NOMO-1 treated with dmso at 0.1 percent for 144 hours (cell line): ENCODE results near the gene STRIP2.
"Not testable (repeated sequence)": the region's sequence is repeated elsewhere in the genome, so short reads cannot be mapped to it uniquely, and the experiment has no call there.

Source experiments
- DNase-seq: peaks from one replicate; lab custom pipeline; 2025; ENCODE audit not compliant: unreplicated experiment; lab: John Stamatoyannopoulos, UW

Gene STRIP2

DNA sequence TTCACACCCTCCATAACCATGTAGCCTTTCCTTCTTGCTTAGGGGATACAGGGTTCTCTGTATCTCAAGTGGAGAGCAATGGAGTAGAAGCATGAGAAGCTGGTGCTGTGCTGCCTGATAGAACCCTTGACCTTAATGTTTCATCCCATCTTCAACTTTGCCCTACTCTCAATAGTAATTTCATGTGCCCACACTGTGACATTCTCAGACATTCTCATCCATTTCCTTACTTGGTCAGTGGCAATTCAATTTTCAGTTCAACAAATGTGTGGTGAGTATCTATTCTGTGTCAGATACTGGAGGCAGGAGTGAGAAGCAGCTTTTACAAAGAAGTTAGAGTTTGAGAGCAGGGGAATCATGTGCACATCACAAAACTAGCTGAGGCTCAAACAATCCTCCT lies 16.1 kb downstream of the STRIP2 start:
- no peak for DNase-seq

DNA sequence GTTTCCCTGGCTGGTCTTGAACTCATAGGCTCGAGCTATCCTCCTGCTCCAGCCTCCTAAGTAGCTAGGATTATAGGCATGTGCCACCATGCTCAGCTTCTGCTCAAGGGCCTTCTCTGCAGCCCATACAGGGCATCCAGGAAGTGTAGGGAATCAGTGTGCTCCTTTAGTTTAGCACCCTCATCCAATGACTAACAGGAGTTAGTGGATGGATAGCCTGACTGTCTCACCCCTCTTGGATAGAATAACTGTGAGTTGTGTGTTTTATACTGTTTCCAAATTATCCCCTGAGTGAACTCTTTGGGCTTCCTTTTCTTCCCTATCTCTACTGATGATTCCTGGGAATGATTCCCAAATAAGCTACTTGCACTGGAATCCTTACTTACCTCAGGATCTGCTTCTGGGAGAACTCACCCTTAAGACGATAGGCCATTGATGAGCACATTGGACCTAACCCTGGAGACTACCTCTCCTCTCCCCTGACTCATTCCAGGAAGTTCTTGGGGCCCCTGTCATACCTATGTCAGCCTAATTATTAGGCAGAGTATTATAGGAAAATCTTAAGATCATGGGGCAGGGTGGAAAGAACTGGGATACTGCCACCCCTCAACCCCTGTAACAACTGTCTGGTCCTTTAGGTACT lies 18.5 kb downstream of the STRIP2 start:
- no peak for DNase-seq

DNA sequence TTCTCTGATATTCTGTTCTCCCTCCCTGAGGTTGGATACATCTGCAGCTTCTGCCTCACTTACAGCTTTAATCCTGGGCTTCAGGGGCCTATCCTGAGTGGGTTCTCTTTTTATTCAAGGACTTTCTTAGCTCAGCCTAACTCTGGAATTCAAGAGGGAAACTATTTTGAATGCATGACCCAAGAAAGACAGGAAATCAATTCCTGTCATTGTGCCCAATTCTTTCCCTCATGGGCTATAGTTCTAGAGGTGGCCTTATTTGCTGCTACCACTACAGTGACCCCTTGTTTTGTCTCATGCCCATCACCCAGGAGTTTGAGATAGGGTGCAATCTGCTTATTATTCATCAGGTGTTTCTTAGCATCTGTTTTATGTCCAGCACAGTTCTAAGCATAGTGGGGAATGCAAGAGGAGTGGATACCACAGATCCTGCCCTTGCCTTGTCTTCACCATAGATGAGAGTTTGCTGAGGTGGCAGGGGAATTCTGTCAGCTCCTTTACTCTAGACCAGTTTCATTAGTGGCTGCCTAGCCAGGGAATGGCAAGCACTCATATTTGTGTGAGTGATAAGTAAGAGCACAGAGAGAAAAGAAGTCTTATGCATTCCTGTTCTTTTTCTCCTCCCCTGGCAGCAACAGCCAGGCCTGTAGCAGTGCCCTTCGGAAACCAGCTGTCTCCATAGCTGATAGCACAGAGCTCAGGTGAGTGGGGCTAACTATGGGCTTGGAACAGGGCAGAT lies 19.4 kb downstream of the STRIP2 start:
- no peak for DNase-seq

DNA sequence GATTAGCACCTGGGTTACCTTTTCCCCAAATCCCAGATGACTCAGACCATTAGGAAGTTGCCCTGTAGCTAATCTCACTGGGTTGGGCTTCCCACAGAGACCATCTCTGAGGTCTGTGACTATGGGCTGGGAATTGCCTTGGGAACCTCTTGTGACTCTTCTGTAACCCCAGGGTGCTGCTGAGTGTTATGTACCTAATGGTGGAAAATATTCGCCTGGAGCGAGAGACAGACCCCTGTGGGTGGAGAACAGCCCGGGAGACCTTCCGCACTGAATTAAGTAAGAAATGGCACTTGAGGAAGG lies 20.0 kb downstream of the STRIP2 start:
- no peak for DNase-seq

DNA sequence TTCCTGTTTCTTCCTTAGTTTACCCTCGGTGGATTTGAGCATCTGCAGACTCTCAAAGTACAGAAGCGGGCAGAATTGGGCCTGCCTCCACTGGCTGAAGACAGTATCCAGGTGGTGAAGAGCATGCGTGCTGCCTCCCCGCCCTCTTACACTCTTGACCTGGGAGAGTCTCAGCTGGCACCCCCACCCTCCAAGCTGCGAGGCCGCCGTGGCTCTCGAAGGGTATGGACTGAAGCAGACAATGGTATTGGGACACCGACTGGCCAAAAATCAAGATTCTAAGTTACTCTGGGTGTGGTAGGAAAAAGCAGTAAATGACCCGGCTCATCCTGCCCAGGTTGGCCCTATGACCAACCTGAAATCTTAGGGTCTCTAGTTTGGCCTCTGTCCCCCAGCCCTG lies 22.2 kb downstream of the STRIP2 start:
- no peak for DNase-seq

DNA sequence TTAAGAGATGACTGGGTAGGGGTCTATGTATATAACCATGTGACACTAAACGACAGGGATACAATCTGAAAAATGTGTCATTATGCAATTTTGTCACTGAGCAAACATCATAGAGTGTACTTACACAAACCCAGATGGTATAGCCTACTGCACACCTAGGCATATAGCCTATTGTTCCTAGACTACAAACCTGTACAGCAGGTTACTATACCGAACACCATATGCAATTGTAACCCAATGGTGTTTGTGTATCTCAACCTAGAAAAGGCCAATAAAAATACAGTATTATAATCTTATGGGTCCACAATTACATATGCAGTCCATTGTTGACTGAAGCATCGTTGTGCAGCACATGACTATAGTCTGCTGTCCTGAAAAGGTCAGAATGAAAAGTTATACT lies 22.9 kb downstream of the STRIP2 start:
- no peak for DNase-seq

DNA sequence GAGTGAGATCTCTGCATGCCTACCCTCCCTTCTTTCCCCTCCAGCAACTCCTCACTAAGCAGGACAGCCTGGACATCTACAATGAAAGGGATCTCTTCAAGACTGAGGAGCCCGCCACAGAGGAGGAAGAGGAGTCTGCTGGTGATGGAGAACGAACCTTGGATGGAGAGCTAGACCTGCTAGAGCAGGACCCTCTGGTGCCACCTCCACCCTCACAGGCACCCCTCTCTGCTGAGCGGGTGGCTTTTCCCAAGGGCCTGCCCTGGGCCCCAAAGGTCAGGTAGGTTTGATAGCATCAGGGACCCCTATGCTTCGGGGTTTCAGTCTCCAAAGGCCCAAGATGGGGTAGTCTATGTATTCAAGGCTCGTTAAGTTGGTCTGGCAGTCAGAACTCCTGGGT lies 23.9 kb downstream of the STRIP2 start:
- DNase-seq, result no peak

DNA sequence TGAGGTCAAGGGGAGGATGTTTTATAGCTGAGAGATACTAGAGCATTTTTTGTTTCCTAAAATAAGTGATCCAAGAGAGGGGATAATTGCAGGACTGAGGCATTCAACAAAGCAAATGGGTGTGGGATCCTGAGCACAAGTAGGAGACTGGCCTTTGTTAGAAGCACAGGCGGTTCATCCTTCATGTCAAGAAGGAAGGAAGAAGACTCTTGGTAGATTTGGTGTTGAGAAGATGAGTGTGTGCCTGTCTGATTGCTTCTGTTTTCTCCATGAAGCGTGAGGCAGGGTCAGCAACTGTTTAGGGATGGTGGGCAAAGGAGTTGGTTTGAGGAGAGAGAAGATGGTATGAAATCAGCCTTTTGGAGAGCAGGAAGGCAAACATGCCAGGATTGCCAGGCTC lies 27.6 kb downstream of the STRIP2 start:
- no peak for DNase-seq

DNA sequence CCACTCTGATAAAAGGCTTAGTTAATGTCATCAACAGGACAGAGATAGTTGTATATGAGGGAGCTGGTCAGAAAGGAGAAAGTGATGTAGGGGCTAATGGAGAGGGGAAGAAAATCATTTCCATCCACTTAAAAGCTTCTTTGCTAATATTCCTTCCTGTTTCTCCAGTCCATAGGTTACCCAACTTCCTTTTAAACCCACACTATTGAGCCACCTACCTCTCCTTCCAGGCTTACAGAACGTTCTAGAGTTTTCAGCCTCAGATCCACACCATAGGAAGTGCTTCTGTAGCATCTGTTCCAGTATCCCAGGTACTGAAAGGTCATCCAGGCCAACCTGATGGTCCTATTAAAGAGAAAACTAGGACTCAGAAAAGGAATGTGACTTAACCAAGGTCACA lies 28.2 kb downstream of the STRIP2 start:
- no peak for DNase-seq

DNA sequence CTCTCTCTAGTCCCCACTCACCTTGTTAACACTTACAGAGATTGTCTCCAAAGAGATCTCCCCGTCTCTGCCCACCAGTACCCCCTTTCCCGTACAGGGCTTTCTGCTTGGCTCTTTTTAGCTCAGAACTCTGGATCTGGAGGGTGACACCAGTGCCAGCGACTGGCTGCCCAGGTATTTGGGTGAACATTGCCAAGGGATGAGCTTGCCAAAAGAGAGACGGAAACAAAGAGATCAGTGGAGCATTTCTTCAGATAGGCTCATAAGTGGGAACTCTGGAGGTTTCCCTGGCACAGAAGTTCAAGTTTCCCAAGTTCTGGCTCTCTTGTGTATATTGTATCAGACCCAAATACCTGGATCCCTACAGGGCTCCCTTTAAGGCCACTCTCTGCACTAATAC lies 30.0 kb downstream of the STRIP2 start:
- no peak for DNase-seq

DNA sequence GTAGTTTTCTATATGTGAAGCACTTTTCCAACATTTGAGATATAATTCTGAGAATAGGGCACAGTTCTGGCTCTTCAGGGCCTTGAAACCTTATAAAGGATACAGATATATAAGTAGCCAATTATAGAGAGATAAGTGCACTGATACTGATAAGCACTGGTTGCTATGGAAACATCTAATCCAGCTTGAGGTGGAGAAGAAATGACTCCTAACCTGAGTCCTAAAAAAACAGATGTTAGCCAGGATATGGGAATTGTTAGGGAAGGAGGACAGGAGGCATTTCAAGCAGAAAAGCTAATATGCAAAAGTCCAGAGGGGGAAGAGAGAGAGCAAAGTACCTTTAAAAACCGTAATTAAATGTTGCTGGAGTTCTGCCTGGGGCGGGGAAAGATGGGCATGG lies 30.8 kb downstream of the STRIP2 start:
- no peak for DNase-seq

DNA sequence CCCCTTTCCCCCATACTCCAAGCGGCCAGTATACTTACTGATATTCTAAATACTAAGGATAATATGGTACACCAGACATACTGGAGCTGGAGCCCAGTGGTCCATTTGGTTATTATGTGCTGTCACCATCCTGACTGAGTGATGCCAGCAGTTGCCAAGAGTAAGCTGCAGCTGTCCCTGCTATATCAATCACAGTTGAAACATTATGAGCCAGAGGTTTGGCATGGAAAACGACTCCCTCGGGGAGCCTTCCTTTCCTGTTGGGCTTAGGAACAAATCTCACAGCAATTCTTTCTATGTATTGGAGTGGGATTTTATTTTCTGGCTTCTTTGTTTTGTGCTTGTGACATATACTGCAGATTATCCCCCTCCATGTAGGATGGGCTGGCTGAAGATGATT lies 32.6 kb downstream of the STRIP2 start:
- no peak for DNase-seq

DNA sequence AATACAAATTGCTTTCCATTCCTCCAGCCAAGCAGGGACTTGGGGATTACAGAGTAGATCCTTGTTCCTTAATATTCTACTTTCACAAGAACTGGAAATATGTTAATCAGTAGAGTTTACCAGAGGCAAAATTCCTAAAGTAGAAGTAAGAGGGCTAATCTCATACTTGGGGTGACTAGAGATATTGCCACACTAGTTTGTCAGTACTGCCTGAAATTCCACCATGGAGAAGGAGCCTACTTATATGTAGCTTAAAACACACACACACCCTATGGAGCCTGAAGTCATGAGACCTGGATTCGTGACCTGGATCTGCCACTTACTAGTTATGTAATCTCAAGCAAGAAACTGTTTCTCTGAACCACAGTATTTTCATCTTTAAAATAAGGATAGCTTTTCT lies 33.9 kb downstream of the STRIP2 start:
- no peak for DNase-seq

DNA sequence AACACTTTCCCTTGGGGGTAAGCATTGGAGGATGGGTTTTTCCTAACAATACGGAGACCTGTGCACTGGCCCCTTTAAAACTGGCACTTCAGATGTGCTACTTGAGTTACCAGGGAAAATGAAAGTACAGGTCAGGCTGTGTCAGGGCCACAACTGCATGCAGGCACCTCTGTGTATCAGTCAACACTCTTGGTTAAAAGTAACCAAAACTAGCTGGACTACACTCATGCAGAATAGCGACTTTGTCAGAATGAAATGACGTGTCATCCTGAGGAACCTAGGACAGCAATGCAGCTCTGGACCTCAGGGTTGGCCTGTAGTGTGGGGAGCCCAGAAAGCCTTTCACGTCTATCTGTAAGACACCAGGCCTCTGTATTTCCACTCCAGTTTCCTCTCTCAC lies 34.3 kb downstream of the STRIP2 start:
- DNase-seq, result no peak

DNA sequence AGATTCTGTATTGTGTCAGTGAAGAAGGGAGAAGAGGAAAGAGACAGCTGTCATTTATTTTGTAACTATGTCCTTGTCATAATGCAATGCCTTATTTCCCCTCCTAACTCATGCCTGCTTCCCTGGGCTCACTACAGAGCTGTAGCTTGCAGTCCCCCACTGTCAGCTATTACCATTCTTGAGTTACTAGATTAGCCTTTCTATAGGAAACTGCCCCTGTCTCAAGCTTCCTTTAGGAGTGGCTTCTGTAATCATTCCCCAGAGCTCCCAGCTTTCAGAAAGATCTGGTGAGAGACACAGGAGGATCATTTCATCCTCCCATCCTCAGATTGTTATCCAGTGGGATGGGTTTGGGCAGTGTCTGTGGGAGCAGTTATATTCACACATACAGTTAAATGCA lies 35.7 kb downstream of the STRIP2 start:
- DNase-seq, result no peak

DNA sequence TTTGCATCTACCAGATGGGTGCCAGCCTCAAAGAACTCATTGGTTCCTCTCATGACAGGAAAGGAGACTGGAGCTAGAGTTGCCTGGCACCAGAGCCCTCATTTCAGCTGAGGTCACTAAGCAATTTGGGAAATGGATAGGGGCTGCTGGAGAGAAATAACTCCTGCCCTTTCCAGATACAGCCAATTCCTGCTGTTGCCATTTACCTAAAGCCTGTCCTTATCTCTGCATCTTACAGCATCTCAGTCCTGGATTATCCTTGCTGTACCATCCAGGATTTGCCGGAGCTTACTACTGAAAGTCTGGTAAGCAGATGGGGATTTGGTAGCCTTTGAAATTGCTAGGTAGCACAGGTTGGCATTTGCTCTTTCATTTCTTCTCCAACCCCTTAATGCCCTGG lies 36.2 kb downstream of the STRIP2 start:
- no peak for DNase-seq

DNA sequence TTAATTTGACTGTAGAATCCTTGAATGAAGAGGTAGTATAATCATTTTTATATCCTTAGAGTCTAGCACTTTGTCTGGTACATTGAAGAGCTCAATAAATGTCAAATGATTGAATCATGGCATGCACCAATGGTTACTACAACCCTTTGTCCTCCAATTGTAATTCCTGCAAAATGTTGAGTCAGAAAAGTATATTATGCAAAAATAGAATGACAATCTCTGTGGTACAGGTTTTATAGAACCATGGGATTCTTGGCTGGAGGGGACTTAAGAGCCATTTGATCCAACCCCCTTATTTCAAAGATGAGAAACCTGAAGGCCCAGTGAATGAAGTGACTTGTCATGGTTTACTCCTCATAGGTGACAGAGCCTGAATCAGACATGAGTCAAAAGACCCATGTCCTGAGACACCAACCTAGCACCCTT lies 37.2 kb downstream of the STRIP2 start:
- no peak for DNase-seq

DNA sequence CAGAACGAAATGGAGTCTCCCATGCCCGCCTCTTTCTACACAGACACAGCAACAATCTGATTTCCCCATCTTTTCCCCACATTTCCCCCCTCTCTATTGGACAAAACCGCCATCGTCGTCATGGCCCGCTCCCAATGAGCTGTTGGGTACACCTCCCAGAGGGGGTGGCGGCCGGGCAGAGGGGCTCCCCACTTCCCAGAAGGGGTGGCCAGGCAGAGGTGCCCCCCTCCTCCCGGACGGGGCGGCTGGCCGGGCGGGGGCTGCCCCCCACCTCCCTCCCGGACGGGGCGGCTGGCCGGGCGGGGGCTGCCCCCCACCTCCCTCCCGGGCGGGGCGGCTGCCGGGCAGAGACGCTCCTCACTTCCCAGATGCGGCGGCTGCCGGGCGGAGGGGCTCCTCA lies 41.7 kb downstream of the STRIP2 start:
- not testable (repeated sequence) for DNase-seq

DNA sequence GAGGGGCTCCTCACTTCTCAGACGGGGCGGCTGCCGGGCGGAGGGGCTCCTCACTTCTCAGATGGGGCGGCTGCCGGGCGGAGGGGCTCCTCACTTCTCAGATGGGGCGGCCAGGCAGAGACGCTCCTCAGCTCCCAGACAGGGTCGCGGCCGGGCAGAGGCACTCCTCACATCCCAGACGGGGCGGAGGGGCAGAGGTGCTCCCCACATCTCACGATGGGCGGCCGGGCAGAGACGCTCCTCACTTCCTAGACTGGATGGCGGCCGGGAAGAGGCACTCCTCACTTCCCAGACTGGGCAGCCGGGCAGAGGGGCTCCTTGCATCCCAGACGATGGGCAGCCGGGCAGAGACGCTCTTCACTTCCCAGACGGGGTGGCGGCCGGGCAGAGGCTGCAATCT lies 42.2 kb downstream of the STRIP2 start:
- DNase-seq, result not testable (repeated sequence)

DNA sequence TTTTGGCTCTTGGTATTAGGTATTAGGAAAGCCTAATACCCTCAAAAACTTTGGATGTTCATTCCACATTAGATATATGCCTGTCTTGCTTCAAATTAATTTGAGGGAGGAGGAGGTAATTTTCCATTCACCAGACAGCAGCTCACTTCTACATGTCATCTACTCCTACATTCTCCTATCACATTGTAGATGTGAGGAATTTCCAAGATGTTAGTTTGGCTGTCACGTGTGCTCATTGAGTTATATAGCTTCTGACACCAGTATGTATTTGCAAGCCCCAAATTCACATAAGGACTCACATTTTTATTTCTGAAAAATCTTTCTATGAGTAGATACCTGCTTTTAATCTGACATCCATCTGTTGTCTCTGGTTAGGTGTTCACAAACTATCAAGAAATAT lies 45.6 kb downstream of the STRIP2 start:
- no peak for DNase-seq

DNA sequence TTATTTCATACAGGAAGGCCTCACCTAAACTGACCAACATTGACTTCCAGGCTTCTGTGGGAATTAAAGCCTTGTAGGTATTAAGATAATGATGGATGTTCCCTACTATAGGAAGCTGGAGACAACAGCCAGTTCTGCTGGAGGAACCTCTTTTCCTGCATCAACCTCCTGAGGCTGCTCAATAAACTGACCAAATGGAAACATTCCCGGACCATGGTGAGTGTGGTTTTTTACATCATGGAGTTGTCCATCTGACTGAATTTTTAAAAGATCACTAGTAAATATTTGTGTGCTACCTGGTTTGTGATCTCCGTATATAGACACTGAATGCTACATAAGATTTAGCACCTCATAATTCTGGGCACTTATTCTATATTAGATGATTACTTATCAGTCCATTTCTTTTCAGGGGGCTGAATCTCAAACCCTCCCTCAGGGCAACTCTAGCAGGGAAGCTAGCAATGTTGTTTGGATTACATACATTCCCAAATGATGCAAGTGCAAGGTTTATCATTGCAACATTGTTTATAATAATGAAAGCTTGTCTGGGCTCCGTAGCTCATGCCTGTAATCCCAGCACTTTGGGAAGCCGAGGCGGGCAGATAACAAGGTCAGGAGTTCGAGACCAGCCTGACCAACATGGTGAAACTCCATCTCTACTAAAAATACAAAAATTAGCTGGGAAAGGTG lies 46.6 kb downstream of the STRIP2 start:
- no peak for DNase-seq

DNA sequence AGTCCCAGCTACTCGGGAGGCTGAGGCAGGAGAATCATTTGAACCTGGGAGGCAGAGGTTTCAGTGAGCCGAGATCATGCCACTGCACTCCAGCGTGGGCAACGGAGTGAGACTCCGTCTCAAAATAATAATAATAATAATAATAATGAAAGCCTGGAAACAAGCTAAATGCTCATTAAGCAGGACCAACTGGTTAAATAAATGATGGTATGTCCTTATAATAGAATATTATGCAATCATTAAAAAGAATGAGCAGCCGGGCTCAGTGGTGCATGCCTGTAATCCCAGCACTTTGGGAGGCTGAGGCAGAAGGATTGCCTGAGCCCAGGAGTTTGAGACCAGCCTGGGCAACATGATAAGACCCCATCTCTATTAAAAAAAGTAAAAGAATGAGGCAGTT lies 47.1 kb downstream of the STRIP2 start:
- DNase-seq, result not testable (repeated sequence)

DNA sequence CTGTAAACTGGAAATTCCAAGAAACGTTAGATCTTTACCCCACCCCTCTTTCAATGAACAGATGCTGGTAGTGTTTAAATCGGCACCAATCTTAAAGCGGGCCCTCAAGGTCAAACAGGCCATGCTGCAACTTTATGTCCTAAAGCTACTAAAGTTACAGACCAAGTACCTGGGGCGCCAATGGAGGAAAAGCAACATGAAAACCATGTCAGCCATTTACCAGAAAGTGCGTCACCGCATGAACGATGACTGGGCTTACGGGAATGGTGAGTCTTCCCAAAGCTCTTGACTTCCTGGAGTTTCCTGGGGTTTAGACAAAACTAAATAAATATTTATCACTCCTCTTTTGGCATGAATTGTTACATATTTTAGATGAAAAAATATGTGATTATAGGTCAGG lies 48.5 kb downstream of the STRIP2 start:
- DNase-seq, result no peak
